Measurements from ENCODE around the gene SLC5A1. TPM values are rescaled to one million over a fixed set of nuclear protein-coding genes. Genes with fewer than 3 reads are reported as not detected.

The SLC5A1 gene
- total RNA-seq, 4 donors from 2014 or later, result 19.2 to 33.4 (median 23.3) TPM

DNA sequence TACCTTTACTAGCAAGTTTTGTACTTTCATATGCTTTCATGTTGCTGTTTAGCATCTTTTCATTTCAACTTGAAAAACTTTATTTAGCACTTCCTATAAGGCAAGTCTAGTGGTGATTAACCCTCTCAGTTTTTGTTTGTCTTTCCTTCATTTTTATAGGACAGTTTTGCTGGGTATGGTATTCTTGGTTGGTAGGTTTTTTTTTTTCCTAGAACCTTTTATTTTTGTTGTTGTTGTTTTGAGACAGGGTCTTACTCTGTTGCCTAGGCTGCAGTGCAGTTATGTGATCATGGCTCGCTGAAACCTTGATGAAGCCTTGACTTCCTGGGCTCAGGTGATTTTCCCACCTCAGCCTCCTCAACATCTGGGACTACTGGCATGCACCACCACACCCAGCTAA is 29.9 kb upstream of the SLC5A1 start:
- intact Hi-C loops (cut with DNase I; ENCODE audit: low total_unique reads), result no loop called here
- H3K4me3 ChIP-seq (ENCODE audit: low read depth, poor library complexity, severe bottlenecking), result no peak overlapping the region
- TF ChIP-seq, protein P1, sequence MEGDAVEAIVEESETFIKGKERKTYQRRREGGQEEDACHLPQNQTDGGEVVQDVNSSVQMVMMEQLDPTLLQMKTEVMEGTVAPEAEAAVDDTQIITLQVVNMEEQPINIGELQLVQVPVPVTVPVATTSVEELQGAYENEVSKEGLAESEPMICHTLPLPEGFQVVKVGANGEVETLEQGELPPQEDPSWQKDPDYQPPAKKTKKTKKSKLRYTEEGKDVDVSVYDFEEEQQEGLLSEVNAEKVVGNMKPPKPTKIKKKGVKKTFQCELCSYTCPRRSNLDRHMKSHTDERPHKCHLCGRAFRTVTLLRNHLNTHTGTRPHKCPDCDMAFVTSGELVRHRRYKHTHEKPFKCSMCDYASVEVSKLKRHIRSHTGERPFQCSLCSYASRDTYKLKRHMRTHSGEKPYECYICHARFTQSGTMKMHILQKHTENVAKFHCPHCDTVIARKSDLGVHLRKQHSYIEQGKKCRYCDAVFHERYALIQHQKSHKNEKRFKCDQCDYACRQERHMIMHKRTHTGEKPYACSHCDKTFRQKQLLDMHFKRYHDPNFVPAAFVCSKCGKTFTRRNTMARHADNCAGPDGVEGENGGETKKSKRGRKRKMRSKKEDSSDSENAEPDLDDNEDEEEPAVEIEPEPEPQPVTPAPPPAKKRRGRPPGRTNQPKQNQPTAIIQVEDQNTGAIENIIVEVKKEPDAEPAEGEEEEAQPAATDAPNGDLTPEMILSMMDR (IDR thresholded peaks at IDR 0.05), result no peak
- no peak for TF ChIP-seq POLR2A (IDR thresholded peaks at IDR 0.05)
- WGBS, 2 donors, result 76 to 86% methylated on average over 1 of the region's 1 CpG
- no peak for DNase-seq (ENCODE audit: low spot score in 2 of 2)

DNA sequence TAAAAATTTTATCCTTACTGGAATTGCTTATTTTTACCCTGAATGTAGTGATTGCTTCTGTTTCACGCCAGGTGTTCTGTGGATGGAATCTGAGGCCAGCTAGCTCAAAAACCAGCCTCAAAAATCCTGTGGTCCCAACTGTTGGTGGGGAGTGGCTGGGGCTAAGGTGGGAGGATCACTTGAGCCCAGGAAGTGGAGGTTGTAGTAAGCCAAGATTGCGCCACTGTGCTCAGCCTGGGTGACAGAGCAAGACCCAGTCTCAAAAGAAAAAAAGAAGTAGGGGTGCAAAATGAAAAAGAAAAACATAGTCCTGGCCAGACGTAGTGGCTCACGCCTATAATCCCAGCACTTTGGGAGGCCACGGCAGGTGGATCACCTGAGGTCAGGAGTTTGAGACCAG is 27.0 kb upstream of the SLC5A1 start:
- 77 to 82% methylated on average over 5 of the region's 5 CpGs for WGBS, 2 donors
- no peak for TF ChIP-seq POLR2A (IDR thresholded peaks at IDR 0.05)
- TF ChIP-seq, protein P1 (IDR thresholded peaks at IDR 0.05), result no peak
- no peak overlapping the region for H3K4me3 ChIP-seq (ENCODE audit: low read depth, poor library complexity, severe bottlenecking)
- DNase-seq (ENCODE audit: low spot score in 2 of 2), result peak in 1 of 2 donors; percentile 10
- intact Hi-C loops (cut with DNase I; ENCODE audit: low total_unique reads), result no loop called here

DNA sequence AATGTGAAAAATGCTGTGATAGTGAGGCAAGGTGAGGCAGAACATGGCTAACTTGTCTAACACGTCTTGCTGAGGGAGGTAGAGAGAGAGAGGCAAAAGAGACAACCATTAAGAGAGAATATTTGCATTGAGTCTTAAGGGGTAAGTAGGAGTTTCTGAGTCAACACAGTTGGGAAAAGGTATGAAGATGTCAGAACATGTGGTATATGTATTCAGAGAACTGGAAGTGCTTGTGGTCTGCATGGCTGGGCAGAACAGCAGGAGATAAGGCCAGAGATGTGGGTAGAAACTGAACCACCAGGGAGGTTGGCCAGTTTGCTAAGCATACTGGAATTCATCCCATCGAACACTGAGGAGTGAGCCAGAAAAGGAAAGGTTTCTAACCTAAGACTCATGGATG is 25.0 kb upstream of the SLC5A1 start:
- DNase-seq (ENCODE audit: low spot score in 2 of 2), result no peak
- 49 to 51% methylated on average over 2 of the region's 2 CpGs for WGBS, 2 donors
- intact Hi-C loops (cut with DNase I; ENCODE audit: low total_unique reads), result no loop called here
- TF ChIP-seq, protein P1 (IDR thresholded peaks at IDR 0.05), result no peak
- H3K4me3 ChIP-seq (ENCODE audit: low read depth, poor library complexity, severe bottlenecking), result no peak overlapping the region

DNA sequence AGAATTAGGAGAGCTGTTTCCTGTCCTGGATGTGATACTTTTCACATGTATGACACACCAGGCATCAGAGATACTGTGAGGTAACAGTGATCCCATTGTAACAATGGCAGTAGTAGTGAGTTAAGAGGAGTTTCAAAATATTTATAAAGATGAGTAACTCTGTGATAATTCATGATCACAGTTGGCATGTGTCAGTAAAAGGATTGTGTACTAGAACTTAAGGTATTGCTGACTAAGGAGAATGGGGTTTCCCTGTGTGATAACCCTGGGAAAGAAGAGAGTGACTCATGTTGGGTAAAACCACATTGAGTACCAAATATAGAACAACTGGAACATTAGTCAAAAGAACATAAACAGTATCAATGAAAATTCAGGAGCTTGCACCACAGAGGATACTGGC is 22.9 kb upstream of the SLC5A1 start:
- DNase-seq (ENCODE audit: low spot score in 2 of 2), result no peak
- TF ChIP-seq POLR2A (IDR thresholded peaks at IDR 0.05), result no peak
- TF ChIP-seq, protein P1 (IDR thresholded peaks at IDR 0.05), result no peak
- intact Hi-C loops (cut with DNase I; ENCODE audit: low total_unique reads), result no loop called here
- no peak overlapping the region for H3K4me3 ChIP-seq (ENCODE audit: low read depth, poor library complexity, severe bottlenecking)

DNA sequence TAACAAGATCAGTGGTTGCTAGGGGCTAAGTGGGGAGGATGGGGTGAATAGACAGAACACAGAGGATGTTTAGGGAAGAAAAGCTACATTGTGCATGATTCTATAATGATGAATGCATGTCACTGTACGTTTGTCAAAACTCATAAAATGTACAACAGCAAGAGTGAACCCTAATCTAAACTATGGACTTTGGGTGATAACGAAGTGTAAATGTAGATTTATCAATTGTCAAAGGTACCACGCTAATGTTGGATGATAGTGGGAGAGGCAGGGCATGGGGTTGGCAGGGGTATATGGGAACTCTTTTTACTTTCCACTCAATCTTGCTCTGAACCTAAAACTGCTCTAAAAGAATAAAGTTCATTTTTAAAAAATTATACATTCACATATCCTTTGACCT is 21.3 kb upstream of the SLC5A1 start:
- DNase-seq (ENCODE audit: low spot score in 2 of 2), result no peak
- intact Hi-C loops (cut with DNase I; ENCODE audit: low total_unique reads), result no loop called here
- WGBS, 2 donors, result 83 to 86% methylated on average over 3 of the region's 3 CpGs
- no peak overlapping the region for H3K4me3 ChIP-seq (ENCODE audit: low read depth, poor library complexity, severe bottlenecking)
- TF ChIP-seq POLR2A (IDR thresholded peaks at IDR 0.05), result no peak
- TF ChIP-seq, protein P1 (IDR thresholded peaks at IDR 0.05), result no peak

DNA sequence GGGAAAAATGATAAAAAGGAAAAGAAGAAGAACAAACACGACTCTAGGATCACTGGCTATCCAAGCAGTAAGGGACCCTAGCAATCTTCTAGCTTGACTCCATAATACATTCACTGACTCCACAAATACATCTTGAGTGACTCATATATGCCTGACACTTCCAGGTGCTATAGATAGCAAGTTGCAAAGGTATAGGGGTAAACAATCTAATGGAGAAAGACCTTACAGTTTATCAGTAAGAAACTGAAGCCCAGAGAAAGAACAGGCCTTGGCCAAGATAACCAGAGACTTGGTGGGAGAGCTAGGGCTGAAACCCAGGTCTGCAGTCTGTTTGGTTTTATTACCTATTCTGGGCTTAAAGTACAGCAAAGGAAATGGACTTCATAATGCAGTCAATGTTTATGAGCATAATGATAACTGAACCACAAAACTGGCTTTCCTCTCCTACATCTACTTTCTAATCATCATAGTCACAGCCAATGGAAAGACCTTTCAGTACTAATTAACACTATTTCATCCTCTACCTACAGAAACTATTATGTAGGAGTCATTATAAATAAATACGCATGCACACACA is 19.7 kb upstream of the SLC5A1 start:
- DNase-seq (ENCODE audit: low spot score in 2 of 2), result no peak
- WGBS, 2 donors, result 86 to 89% methylated on average over 2 of the region's 2 CpGs
- TF ChIP-seq, protein P1 (IDR thresholded peaks at IDR 0.05), result no peak
- TF ChIP-seq POLR2A (IDR thresholded peaks at IDR 0.05), result no peak

More for the DNA sequence above, 19.7 kb upstream of the SLC5A1 start:
- H3K4me3 ChIP-seq (ENCODE audit: low read depth, poor library complexity, severe bottlenecking), result no peak overlapping the region
- intact Hi-C loops (cut with DNase I; ENCODE audit: low total_unique reads), result no loop called here
